Measurements from ENCODE around the gene GDPD4.

The GDPD4 gene

GRCh38 chr11:77244277-77245027 is 57.0 kb downstream of the GDPD4 start:
- no peak for DNase-seq (ENCODE audit: low read depth in 2 of 2)

GRCh38 chr11:77236901-77237300 is 64.6 kb downstream of the GDPD4 start:
- no peak for DNase-seq (ENCODE audit: low read depth in 2 of 2)

GRCh38 chr11:77233011-77233410 is 68.5 kb downstream of the GDPD4 start:
- DNase-seq (ENCODE audit: low read depth in 2 of 2) = no peak

- DNase-seq (ENCODE audit: low read depth in 2 of 2) = no peak
Observed at GRCh38 chr11:77232242-77232641, 69.2 kb downstream of the GDPD4 start.

GRCh38 chr11:77231800-77232199 is 69.7 kb downstream of the GDPD4 start:
- no peak for DNase-seq (ENCODE audit: low read depth in 2 of 2)

GRCh38 chr11:77230878-77231605 is 70.4 kb downstream of the GDPD4 start:
- no peak for DNase-seq (ENCODE audit: low read depth in 2 of 2)

GRCh38 chr11:77223797-77224196 is 77.7 kb downstream of the GDPD4 start:
- no peak for DNase-seq (ENCODE audit: low read depth in 2 of 2)

- DNase-seq (ENCODE audit: low read depth in 2 of 2) = no peak
Observed at GRCh38 chr11:77217156-77217555, 84.3 kb downstream of the GDPD4 start.

- no peak for DNase-seq (ENCODE audit: low read depth in 2 of 2)
Observed at GRCh38 chr11:77215106-77215505, 86.4 kb downstream of the GDPD4 start.

- no peak for DNase-seq (ENCODE audit: low read depth in 2 of 2)
Observed at GRCh38 chr11:77214557-77214956, 86.9 kb downstream of the GDPD4 start.

GRCh38 chr11:77213589-77214428 is 87.7 kb downstream of the GDPD4 start:
- DNase-seq (ENCODE audit: low read depth in 2 of 2) = no peak

GRCh38 chr11:77213029-77213579 is 88.4 kb downstream of the GDPD4 start:
- no peak for DNase-seq (ENCODE audit: low read depth in 2 of 2)

GRCh38 chr11:77212314-77213007 is 89.0 kb downstream of the GDPD4 start:
- no peak for DNase-seq (ENCODE audit: low read depth in 2 of 2)

- no peak for DNase-seq (ENCODE audit: low read depth in 2 of 2)
Observed at GRCh38 chr11:77211594-77212251, 89.8 kb downstream of the GDPD4 start.

GRCh38 chr11:77211040-77211451 is 90.4 kb downstream of the GDPD4 start:
- DNase-seq (ENCODE audit: low read depth in 2 of 2) = no peak

GRCh38 chr11:77209663-77210062 is 91.8 kb downstream of the GDPD4 start:
- DNase-seq (ENCODE audit: low read depth in 2 of 2) = no peak

GRCh38 chr11:77208535-77208934 is 93.0 kb downstream of the GDPD4 start:
- no peak for DNase-seq (ENCODE audit: low read depth in 2 of 2)

- DNase-seq (ENCODE audit: low read depth in 2 of 2) = no peak
Observed at GRCh38 chr11:77207618-77208313, 93.7 kb downstream of the GDPD4 start.

- DNase-seq (ENCODE audit: low read depth in 2 of 2) = no peak
Observed at GRCh38 chr11:77207019-77207485, 94.4 kb downstream of the GDPD4 start.
